Measurements from ENCODE around the gene C22orf15. TPM values are rescaled to one million over a fixed set of nuclear protein-coding genes. Genes with fewer than 3 reads are reported as not detected.

C22orf15 gene
- total RNA-seq, 1 donor from 2014 or later, result not detected

GRCh38 chr22:23796461-23796860 lies 33.7 kb downstream of the C22orf15 start:
- Mint-ChIP-seq H3K4me1 (ENCODE audit: unreplicated experiment) (peaks cover 12% of the 10 kb centered on the region), H3K9me3 (ENCODE audit: unreplicated experiment) (no peaks in the 10 kb centered on the region), H3K36me3 (ENCODE audit: unreplicated experiment) (peaks cover 34% of the 10 kb centered on the region), H3K4me3 (ENCODE audit: unreplicated experiment) (no peak overlapping the region), H3K27ac (ENCODE audit: unreplicated experiment) (peak overlapping the region; percentile 72), H3K27me3 (ENCODE audit: unreplicated experiment) (no peaks in the 10 kb centered on the region)
- TF ChIP-seq CTCF (IDR thresholded peaks at IDR 0.05), result no peak
- DNase-seq (ENCODE audit: extremely low spot score, unreplicated experiment), result no peak

GRCh38 chr22:23800297-23801237 lies 37.8 kb downstream of the C22orf15 start:
- peaks cover 10% of the 10 kb centered on the region for H3K4me1 Mint-ChIP-seq (ENCODE audit: unreplicated experiment)
- H3K9me3 Mint-ChIP-seq (ENCODE audit: unreplicated experiment), result no peaks in the 10 kb centered on the region
- TF ChIP-seq CTCF (IDR thresholded peaks at IDR 0.05), result no peak
- DNase-seq (ENCODE audit: extremely low spot score, unreplicated experiment), result no peak
- no peaks in the 10 kb centered on the region for H3K27me3 Mint-ChIP-seq (ENCODE audit: unreplicated experiment)
- peaks cover 55% of the 10 kb centered on the region for H3K36me3 Mint-ChIP-seq (ENCODE audit: unreplicated experiment)
- no peak overlapping the region for H3K4me3 Mint-ChIP-seq (ENCODE audit: unreplicated experiment)
- no peak overlapping the region for H3K27ac Mint-ChIP-seq (ENCODE audit: unreplicated experiment)

GRCh38 chr22:23801238-23801821 lies 38.5 kb downstream of the C22orf15 start:
- no peak for TF ChIP-seq CTCF (IDR thresholded peaks at IDR 0.05)
- H3K4me3 Mint-ChIP-seq (ENCODE audit: unreplicated experiment), result no peak overlapping the region
- no peaks in the 10 kb centered on the region for H3K9me3 Mint-ChIP-seq (ENCODE audit: unreplicated experiment)
- H3K27ac Mint-ChIP-seq (ENCODE audit: unreplicated experiment), result no peak overlapping the region
- DNase-seq (ENCODE audit: extremely low spot score, unreplicated experiment), result no peak
- peaks cover 5% of the 10 kb centered on the region for H3K4me1 Mint-ChIP-seq (ENCODE audit: unreplicated experiment)
- H3K27me3 Mint-ChIP-seq (ENCODE audit: unreplicated experiment), result no peaks in the 10 kb centered on the region
- H3K36me3 Mint-ChIP-seq (ENCODE audit: unreplicated experiment), result peaks cover 58% of the 10 kb centered on the region

- Mint-ChIP-seq H3K27me3 (ENCODE audit: unreplicated experiment) (no peaks in the 10 kb centered on the region), H3K27ac (ENCODE audit: unreplicated experiment) (no peak overlapping the region), H3K36me3 (ENCODE audit: unreplicated experiment) (peaks cover 56% of the 10 kb centered on the region), H3K4me3 (ENCODE audit: unreplicated experiment) (no peak overlapping the region), H3K4me1 (ENCODE audit: unreplicated experiment) (no peaks in the 10 kb centered on the region), H3K9me3 (ENCODE audit: unreplicated experiment) (no peaks in the 10 kb centered on the region)
- no peak for DNase-seq (ENCODE audit: extremely low spot score, unreplicated experiment)
- TF ChIP-seq CTCF (IDR thresholded peaks at IDR 0.05), result no peak
Measured at GRCh38 chr22:23801886-23802377, 39.1 kb downstream of the C22orf15 start.
